Sigmoid colon (tissue), 4 donors: Measurements from ENCODE around the gene IMMP2L.

Source experiments
- CTCF ChIP-seq, 4 experiments: fragments of 450-650 bp in 3 of 4; fragments of 200-600 bp in 1 of 4; IDR thresholded peaks; one replicate each; pipeline ENCODE4 v1.5.1; 2016 to 2019; ENCODE audit warnings: antibody characterized with exemption in 4 of 4, mild to moderate bottlenecking in 3 of 4, moderate library complexity in 2 of 4
- POLR2A ChIP-seq, 2 donors: fragments of 450-650 bp; IDR thresholded peaks; one replicate each; pipeline ENCODE4 v1.6.1; 2016; ENCODE audit warnings: antibody characterized with exemption in 2 of 2, mild to moderate bottlenecking in 2 of 2, moderate library complexity in 2 of 2
- POLR2AphosphoS5 ChIP-seq, 4 donors: sonication (generic); formaldehyde crosslinking; IDR thresholded peaks; one replicate each; pipeline ENCODE4 v1.6.1; 2017; ENCODE audit warnings: antibody characterized with exemption in 4 of 4

- TF ChIP-seq POLR2A (IDR thresholded peaks at IDR 0.05) (peak in 1 of 2 donors; percentile 18), CTCF (IDR thresholded peaks at IDR 0.05) (peak in 2 of 4 experiments; percentile 14 to 22), POLR2AphosphoS5 (IDR thresholded peaks at IDR 0.05) (peak in 3 of 4 donors; percentile 37 to 76 (median 52))
Observed at GRCh38 chr7:111561904-111562732, at the start of gene IMMP2L.
